Stimulated activated effector memory CD8-positive, alpha-beta T cell treated with anti-CD3 and anti-CD28 coated beads, Interleukin-12 subunit alpha, Interleukin-12 subunit beta, amount 100 ng/mL, for 72 hours (primary cell): Measurements from ENCODE around the gene ARF5.
"Not testable (repeated sequence)": the region's sequence is repeated elsewhere in the genome, so short reads cannot be mapped to it uniquely, and the experiment has no call there.

Experiments used
- ATAC-seq: fragments of 150-1000 bp; cut with Tn5 transposase; 2 replicates; pipeline ENCODE4 v1.10.0; 2021
- DNase-seq, 2 donors: peaks; one replicate each; pipeline ENCODE4 v3.0.0; 2021 to 2022; ENCODE audit warnings: low spot score in 2 of 2
- H3K27ac Mint-ChIP-seq: one replicate; pipeline ENCODE4 v1.8.0; 2022; ENCODE audit warnings: mild to moderate bottlenecking, mixed read lengths
- H3K36me3 Mint-ChIP-seq: one replicate; pipeline ENCODE4 v1.8.0; 2022; ENCODE audit warnings: mild to moderate bottlenecking, mixed read lengths
- H3K4me1 Mint-ChIP-seq: one replicate; pipeline ENCODE4 v1.8.0; 2022; ENCODE audit warnings: mixed read lengths
- H3K4me3 Mint-ChIP-seq: one replicate; pipeline ENCODE4 v1.8.0; 2022; ENCODE audit warnings: mild to moderate bottlenecking, mixed read lengths
- H3K9me3 Mint-ChIP-seq: one replicate; pipeline ENCODE4 v1.8.0; 2022; ENCODE audit warnings: mixed read lengths

The ARF5 gene

DNA sequence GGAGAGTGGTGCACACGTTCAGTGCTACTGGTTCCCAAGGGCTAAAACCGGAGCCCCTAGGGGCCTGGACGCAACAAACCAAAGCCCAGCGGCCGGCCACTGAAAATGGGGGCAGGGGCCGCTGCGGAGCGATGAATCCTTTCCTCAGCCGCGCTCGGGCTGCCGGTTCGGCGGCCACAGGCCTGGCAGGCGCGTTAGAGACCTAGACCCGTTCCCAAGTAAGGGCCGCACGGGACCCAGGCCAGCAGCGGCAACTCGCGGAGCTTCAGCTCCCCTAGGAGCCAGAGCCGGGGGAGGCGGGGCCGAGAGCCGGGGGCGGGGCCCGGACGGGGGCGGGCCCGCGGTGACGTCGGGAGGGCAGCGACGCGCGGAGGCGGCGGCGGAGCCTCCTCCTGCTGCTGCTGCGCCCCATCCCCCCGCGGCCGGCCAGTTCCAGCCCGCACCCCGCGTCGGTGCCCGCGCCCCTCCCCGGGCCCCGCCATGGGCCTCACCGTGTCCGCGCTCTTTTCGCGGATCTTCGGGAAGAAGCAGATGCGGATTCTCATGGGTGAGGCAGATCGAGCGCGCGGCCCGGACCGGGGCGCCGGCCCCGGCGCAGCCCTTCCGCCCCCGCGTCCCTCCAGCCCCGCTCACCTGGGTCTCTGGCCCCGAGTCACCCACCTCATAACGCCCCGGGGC lies at the start of gene ARF5:
Gene ARF5 (plus strand): TSS at position 393 of the 678 bp plus-strand sequence. CDS start 88 bp downstream, at position 481.
- ATAC-seq (peak; percentile 87), DNase-seq (peak; percentile 88 to 89)
- Mint-ChIP-seq H3K27ac (peak within 1 kb of the TSS; percentile 93), H3K36me3 (peaks cover 46% of the 10 kb centered on the region), H3K4me1 (peaks cover 57% of the 10 kb centered on the region), H3K9me3 (no peaks in the 10 kb centered on the region), H3K4me3 (peak within 1 kb of the TSS; percentile 88)

DNA sequence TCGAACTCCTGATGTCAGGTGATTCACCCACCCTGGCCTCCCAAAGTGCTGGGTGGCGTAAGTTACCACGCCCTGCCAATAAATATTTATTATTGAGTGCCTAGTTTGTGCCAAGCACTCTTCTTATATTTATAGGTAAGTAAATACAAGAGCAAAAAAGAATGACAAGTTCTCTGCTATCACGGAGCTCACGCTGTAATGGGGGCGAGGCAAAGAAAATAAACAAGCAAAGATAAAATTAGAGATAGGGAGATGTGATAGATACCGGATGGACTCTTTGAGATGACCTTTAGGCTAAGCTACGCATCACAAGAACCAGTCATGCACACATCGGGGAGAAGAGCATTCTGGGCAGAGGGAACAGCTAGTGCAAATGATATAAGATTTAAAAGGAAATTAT lies 49.1 kb upstream of the ARF5 start:
- ATAC-seq (no peak), DNase-seq (no peak)
- Mint-ChIP-seq H3K36me3 (no peaks in the 10 kb centered on the region), H3K4me3 (no peak overlapping the region), H3K9me3 (no peaks in the 10 kb centered on the region), H3K4me1 (no peaks in the 10 kb centered on the region), H3K27ac (no peak overlapping the region)

DNA sequence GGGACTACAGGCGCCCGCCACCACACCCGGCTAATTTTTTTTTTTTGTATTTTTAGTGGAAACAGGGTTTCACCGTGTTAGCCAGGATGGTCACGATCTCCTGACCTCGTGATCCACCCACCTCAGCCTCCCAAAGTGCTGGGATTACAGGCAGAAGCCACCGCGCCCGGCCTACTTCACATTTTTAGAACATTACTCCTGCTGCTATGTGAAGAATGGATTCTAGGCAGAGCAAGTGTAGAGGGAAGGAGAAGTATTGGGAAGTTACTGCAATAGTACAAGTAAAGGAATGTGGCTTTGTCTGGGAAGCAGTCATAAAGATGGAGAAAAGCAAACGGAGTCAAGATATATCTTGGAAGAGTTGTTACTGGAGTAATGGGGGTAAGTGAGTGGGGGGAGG lies 47.8 kb upstream of the ARF5 start:
- H3K4me3 Mint-ChIP-seq, H3K9me3 Mint-ChIP-seq, H3K4me1 Mint-ChIP-seq, DNase-seq, H3K36me3 Mint-ChIP-seq, H3K27ac Mint-ChIP-seq, ATAC-seq: not testable (repeated sequence)

DNA sequence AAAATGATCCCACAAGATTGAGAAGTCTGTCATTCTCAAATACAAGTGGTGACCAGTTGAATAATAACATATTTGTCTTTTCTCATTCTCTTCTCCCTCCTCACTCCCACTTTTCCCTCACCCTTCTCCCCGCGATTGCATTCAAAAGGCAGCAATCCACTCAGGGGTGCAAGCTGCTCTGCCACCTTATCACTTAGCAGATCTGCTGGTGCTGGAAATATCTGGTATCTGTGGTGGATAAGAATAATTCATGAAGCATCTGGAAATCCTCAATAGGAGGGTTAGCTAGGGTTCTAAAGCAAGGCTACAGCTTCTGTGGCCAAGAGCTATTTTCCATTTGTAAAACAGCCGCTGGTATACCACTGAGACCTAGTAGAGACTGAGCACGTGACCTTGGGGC lies 46.7 kb upstream of the ARF5 start:
- Mint-ChIP-seq H3K9me3 (peaks cover under 1% of the 10 kb centered on the region), H3K36me3 (no peaks in the 10 kb centered on the region), H3K4me1 (no peaks in the 10 kb centered on the region), H3K27ac (no peak overlapping the region), H3K4me3 (no peak overlapping the region)
- ATAC-seq (no peak), DNase-seq (no peak)

DNA sequence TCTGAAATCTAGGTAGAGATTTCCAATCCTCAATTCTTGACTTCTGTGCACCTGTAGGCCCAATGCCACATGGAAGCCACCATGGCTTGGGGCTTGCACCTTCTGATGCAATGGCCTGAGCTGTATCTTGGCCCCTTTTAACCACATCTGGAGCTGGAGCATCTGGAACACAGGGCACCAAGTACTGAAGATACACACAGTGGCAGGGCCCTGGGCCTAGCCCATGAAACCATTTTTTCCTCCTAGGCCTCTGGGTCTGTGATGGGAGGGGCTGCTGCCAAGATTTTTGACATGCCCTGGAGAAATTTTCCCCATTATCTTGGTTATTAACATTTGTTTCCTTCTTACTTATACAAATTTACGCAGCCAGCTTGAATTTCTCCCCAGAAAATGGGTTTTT lies 41.9 kb upstream of the ARF5 start:
- ATAC-seq (no peak), DNase-seq (no peak)
- no peaks in the 10 kb centered on the region for H3K36me3 Mint-ChIP-seq
- H3K4me3 Mint-ChIP-seq: no peak overlapping the region
- H3K4me1 Mint-ChIP-seq: no peaks in the 10 kb centered on the region
- H3K27ac Mint-ChIP-seq: no peak overlapping the region
- H3K9me3 Mint-ChIP-seq: peaks cover 3% of the 10 kb centered on the region

DNA sequence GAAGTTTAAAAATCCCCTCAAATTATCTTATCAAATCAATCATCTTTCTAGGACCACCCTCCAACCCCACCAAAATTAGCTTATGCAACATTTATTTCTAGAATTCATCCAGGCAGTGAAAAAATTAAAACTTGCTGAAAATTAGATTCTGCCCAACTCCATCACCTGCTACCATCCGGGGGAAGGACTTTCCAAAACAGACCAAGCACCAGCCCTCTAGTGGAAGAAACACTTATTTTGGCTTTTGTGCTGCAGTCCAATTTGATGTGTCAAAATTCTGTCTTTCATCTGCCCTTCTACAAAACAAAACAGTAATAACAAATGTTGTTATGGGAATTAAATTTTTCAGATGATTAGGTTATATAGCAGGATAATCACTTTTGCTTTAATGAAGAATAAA lies 38.0 kb upstream of the ARF5 start:
- ATAC-seq: no peak
- H3K9me3 Mint-ChIP-seq: peaks cover 3% of the 10 kb centered on the region
- no peaks in the 10 kb centered on the region for H3K36me3 Mint-ChIP-seq
- DNase-seq: no peak
- no peak overlapping the region for H3K4me3 Mint-ChIP-seq
- no peak overlapping the region for H3K27ac Mint-ChIP-seq
- H3K4me1 Mint-ChIP-seq: no peaks in the 10 kb centered on the region

DNA sequence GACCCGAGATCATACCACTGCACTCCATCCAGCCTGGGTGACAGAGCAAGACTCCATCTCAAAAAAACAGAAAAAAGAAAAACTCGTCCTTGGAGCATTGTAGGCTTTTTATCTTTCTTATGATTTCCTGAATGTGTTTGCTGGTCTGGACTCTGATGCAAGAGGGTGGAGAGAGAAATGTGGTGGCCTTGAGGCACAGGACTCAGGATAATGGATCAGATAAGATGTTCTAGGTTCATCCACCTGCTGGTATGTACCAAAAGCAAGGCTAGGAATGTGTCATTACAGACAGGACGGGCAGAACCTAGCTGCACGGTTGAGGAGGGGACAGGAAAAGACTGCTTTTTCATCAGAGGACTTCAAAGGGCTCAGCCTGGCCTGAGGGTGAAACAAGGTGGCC lies 36.3 kb upstream of the ARF5 start:
- Mint-ChIP-seq H3K27ac (no peak overlapping the region), H3K4me1 (no peaks in the 10 kb centered on the region), H3K36me3 (no peaks in the 10 kb centered on the region), H3K9me3 (no peaks in the 10 kb centered on the region), H3K4me3 (no peak overlapping the region)
- ATAC-seq (no peak), DNase-seq (no peak)

DNA sequence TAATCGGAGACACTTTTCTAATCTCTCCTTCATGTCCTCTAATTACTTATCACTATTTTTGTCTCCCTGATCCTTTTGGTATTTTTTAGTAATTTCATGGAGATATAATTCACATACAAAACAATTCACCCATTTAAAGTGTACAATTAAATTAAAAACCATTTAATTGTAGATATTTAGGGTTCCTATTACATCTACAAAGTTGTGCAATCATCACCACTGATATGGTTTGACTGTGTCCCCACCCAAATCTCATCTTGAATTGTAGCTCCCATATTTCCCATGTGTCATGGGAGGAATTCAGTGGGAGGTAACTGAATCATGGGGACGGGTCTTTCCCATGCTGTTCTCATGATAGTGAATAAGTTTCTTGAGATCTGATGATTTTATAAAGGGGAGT lies 31.8 kb upstream of the ARF5 start:
- Mint-ChIP-seq H3K4me1 (no peaks in the 10 kb centered on the region), H3K27ac (no peak overlapping the region)

DNA sequence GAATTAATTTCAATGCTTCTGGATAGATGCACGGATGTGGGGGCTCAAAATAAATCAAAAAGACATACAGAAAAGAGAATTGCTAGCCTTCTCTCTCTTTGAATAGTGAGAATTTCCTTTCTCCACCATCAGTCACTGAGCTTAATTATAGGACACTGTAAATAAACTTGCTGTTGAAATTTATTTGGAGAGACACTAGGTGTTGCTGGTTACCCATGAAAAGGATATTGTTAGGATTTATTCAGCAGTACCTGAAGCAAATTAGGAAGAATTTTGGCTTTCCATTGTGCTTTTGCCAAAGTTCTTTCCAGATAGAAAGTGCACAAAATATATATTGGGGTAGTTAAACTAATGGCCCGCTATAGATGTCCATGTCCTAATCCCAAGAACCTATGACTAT lies 30.4 kb upstream of the ARF5 start:
- Mint-ChIP-seq H3K36me3 (no peaks in the 10 kb centered on the region), H3K9me3 (no peaks in the 10 kb centered on the region), H3K27ac (no peak overlapping the region), H3K4me1 (no peaks in the 10 kb centered on the region), H3K4me3 (no peak overlapping the region)
- no peak for DNase-seq
- no peak for ATAC-seq

More for the DNA sequence above, 31.8 kb upstream of the ARF5 start:
- Mint-ChIP-seq H3K36me3 (no peaks in the 10 kb centered on the region), H3K9me3 (no peaks in the 10 kb centered on the region), H3K4me3 (no peak overlapping the region)
- no peak for DNase-seq
- no peak for ATAC-seq

DNA sequence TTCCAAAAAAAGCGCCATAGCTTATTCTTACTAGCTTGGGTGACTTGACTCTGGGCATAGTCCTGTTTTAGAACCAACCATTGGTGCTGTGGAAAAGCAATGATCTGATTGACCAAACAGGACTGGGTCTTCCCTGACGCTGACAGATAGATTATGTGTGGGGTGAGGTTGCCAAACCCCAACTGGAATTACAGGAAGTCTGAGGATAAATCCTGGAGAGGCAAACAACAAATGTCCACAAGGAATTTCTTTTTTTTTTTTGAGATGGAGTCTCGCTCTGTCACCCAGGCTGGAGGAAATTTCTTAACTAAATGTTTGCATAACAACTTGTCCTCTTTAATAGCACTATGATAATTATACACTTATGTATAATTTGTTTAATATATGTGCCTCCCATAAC lies 22.0 kb upstream of the ARF5 start:
- DNase-seq (no peak), ATAC-seq (no peak)
- no peaks in the 10 kb centered on the region for H3K4me1 Mint-ChIP-seq
- peaks cover 6% of the 10 kb centered on the region for H3K9me3 Mint-ChIP-seq
- no peak overlapping the region for H3K27ac Mint-ChIP-seq
- H3K4me3 Mint-ChIP-seq: no peak overlapping the region
- no peaks in the 10 kb centered on the region for H3K36me3 Mint-ChIP-seq

DNA sequence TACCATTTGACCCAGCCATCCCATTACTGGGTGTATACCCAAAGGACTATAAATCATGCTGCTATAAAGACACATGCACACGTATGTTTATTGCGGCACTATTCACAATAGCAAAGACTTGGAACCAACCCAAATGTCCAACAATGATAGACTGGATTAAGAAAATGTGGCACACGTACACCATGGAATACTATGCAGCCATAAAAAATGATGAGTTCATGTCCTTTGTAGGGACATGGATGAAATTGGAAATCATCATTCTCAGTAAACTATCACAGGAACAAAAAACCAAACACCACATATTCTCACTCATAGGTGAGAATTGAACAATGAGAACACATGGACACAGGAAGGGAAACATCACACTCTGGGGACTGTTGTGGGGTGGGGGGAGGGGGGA lies 20.2 kb upstream of the ARF5 start:
- not testable (repeated sequence) for ATAC-seq, H3K36me3 Mint-ChIP-seq, H3K4me3 Mint-ChIP-seq, DNase-seq, H3K9me3 Mint-ChIP-seq, H3K4me1 Mint-ChIP-seq, H3K27ac Mint-ChIP-seq

DNA sequence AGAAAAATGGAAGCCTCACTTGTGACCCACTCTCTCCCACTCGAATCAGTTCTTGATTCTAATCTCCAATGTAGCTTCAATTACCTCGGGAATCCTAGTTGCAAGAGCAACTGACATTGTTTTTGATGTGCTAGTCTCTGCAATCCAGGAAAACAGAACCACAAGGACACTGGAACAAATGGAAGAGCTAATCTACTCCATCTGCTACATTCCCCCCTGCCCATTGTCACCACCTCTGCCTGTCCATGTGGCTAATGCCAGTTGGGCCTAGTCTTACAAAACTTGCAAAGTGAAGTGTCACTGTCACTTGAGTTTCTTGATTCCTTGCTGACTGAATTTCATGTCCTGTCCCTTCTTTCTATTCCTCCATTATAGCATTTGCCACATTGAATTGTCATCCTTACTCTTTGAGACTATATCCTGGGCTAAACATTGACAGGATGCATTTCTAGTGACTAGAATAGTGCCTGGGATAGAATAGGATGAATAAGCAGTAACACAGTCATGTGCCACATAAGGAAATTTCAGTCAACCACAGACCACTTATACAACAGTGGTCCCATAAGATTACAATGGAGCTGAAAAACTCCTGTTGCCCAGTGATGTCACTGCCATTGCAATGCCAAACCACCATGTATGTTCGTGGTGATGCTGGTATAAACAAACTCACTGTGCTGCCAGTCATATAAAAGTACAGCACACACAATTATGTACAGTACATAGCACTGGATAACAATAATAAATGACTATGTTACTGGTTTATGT lies 16.3 kb upstream of the ARF5 start:
- ATAC-seq: no peak
- DNase-seq: no peak
- H3K36me3 Mint-ChIP-seq: peaks cover 11% of the 10 kb centered on the region
- H3K4me3 Mint-ChIP-seq: no peak overlapping the region
- H3K27ac Mint-ChIP-seq: peak overlapping the region; percentile 5
- H3K4me1 Mint-ChIP-seq: peaks cover 7% of the 10 kb centered on the region
- H3K9me3 Mint-ChIP-seq: no peaks in the 10 kb centered on the region

DNA sequence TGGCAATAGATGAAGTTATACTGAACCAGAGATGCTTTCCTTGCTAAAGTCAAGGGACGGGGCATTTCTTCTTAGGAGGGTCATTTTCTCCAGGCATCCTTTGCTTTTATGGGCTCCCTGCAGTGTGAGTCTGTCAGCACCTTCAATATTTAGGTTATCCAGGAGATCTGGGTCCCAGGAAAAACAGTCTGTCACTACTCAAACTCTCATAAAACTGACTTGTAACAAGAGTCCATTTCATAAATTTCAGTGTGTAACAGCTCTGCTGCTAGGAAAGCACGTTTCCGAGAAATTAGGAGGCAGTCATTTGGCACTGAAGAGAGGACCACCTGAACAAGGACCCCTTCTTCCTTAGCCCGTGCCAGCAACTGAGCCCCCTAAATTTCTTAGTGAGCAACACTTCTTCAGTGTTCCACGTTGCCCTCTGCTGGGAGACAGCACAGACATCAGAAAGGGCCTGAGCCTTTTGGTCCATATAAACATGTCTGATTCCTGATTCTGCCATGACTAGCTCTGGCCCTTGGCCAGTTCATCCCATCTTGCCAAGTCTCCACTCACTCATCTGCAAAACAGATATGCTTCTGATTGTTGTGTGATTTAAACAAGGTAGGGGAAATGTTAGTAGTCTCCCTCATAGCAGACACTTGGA lies 10.1 kb upstream of the ARF5 start:
- no peak for ATAC-seq
- H3K36me3 Mint-ChIP-seq: peaks cover 47% of the 10 kb centered on the region
- DNase-seq: no peak
- no peak overlapping the region for H3K27ac Mint-ChIP-seq
- H3K4me1 Mint-ChIP-seq: peaks cover 40% of the 10 kb centered on the region
- no peaks in the 10 kb centered on the region for H3K9me3 Mint-ChIP-seq
- H3K4me3 Mint-ChIP-seq: no peak overlapping the region

DNA sequence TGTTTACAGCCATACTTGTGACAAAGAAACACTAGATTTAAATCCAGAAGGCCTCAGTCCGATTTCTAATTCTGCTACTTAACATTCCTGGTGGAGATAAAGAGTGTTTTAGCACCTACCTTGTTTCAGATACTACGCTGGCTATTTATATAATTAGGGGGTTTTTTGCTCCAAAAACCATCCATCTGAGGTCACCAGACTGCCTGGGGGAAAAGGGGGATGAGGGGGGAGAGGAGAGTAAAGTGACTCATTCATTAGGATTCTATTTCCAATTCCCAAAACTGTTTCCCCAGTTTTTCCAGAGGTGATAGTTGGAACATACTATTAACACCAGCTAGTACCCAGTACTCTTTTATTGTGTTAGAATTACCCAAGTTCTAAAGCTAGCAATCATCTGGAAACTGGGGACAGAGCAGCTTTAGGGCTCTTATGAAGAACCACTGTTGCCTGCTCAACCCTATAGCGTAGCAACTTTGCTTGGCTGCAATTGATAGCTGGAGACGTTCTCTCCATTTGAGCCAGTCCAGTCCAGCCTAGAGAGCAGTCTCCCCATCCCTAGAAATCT lies 9.4 kb upstream of the ARF5 start:
- no peak overlapping the region for H3K4me3 Mint-ChIP-seq
- H3K27ac Mint-ChIP-seq: no peak overlapping the region
- no peaks in the 10 kb centered on the region for H3K9me3 Mint-ChIP-seq
- DNase-seq (no peak), ATAC-seq (no peak)
- peaks cover 53% of the 10 kb centered on the region for H3K36me3 Mint-ChIP-seq
- peaks cover 46% of the 10 kb centered on the region for H3K4me1 Mint-ChIP-seq

DNA sequence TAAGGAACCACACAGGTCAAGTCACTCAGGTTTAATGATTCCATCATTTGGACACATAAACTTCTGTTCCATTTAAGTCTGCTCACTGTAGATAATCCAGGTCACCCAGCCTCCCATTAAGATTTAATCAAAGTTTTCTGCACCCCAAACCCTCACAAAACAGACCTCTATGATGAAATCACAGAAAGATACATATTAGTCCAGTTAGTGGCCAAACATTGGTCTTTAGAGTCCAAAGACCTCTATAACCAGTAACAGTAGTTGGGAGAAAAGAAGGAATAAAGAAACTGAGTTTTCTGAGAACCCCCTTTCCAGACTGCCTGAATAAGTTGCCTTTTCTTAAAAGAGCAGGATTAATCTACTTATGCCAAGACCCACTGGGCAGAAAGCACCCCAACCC lies 7.6 kb upstream of the ARF5 start:
- no peak overlapping the region for H3K27ac Mint-ChIP-seq
- peaks cover 57% of the 10 kb centered on the region for H3K4me1 Mint-ChIP-seq
- H3K9me3 Mint-ChIP-seq: no peaks in the 10 kb centered on the region
- ATAC-seq: no peak
- no peak for DNase-seq
- H3K36me3 Mint-ChIP-seq: peaks cover 48% of the 10 kb centered on the region
- H3K4me3 Mint-ChIP-seq: no peak overlapping the region
